Measurements from ENCODE around the gene CHCHD10. TPM values are rescaled to one million over a fixed set of nuclear protein-coding genes. Genes with fewer than 3 reads are reported as not detected.

Gene CHCHD10
- 425 TPM for polyA plus RNA-seq (2013, experiment 1 of 2)
- 448 TPM for polyA plus RNA-seq (2013, experiment 2 of 2)

GRCh38 chr22:23767673-23768548, at the start of gene CHCHD10:
Gene CHCHD10 (minus strand): TSS chr22:23767972. CDS start chr22:23767874, 98 bp downstream.
- Histone ChIP-seq H3K4ac (ENCODE audit: low read depth in 1 of 2, low read length in 2 of 2) (peak within 1 kb of the TSS; percentile 82 to 89), H3K27me3 (ENCODE audit: control insufficient read depth in 1 of 2, insufficient read depth in 1 of 2, low read length in 2 of 2) (peaks cover 0 to 4% of the 10 kb centered on the region in 2 experiments), H3K27ac (ENCODE audit: low read length, poor library complexity, severe bottlenecking) (no peak within 1 kb of the TSS), H3K4me2 (ENCODE audit: low read length, poor library complexity, severe bottlenecking) (peak within 1 kb of the TSS; percentile 87), H2AK5ac (ENCODE audit: low read length, severe bottlenecking) (peak within 1 kb of the TSS; percentile 44), H3K18ac (ENCODE audit: low read depth in 1 of 2, low read length in 2 of 2) (peak within 1 kb of the TSS; percentile 74 to 88), H3K14ac (ENCODE audit: low read length in 2 of 2) (peak within 1 kb of the TSS in 1 of 2 experiments; percentile 93), H2BK120ac (ENCODE audit: low read depth, low read length) (peak within 1 kb of the TSS; percentile 91), H3K4me3 (ENCODE audit: insufficient read depth in 1 of 2, low read depth in 1 of 2, low read length in 2 of 2) (peak within 1 kb of the TSS; percentile 61 to 78), H4K8ac (ENCODE audit: low read length) (peak within 1 kb of the TSS; percentile 96), H2BK12ac (ENCODE audit: low read length in 2 of 2) (peak within 1 kb of the TSS; percentile 37 to 90), H3K36me3 (ENCODE audit: control insufficient read depth in 1 of 2, insufficient read depth in 2 of 2, low read depth in 1 of 2, low read length in 2 of 2) (peaks cover 0 to 16% of the 10 kb centered on the region in 2 experiments), H2BK15ac (ENCODE audit: low read depth, poor library complexity, severe bottlenecking) (peak within 1 kb of the TSS; percentile 63), H3K9me3 (ENCODE audit: control insufficient read depth, low read length) (no peaks in the 10 kb centered on the region), H3K79me1 (replicated peaks; ENCODE audit: low read length, poor library complexity, severe bottlenecking) (peaks cover 3% of the 10 kb centered on the region), H3K23ac (ENCODE audit: low read length in 2 of 2) (peak within 1 kb of the TSS in 1 of 2 experiments; percentile 34), H2BK5ac (ENCODE audit: low read depth, low read length, poor library complexity, severe bottlenecking) (no peak within 1 kb of the TSS), H3K9ac (ENCODE audit: low read length) (peak within 1 kb of the TSS; percentile 86), H2AFZ (ENCODE audit: low read depth, low read length) (peak within 1 kb of the TSS; percentile 56), H4K91ac (ENCODE audit: low read length) (peak within 1 kb of the TSS; percentile 98), H3K4me1 (ENCODE audit: control insufficient read depth, insufficient read depth, low read depth, low read length) (peaks cover 41% of the 10 kb centered on the region)
- WGBS: under 1% methylated on average over 50 of the region's 63 CpGs
- DNase-seq: peak; percentile 88

GRCh38 chr22:23817146-23817545, 49.4 kb upstream of the CHCHD10 start:
- no peak for DNase-seq
- Histone ChIP-seq H3K36me3 (ENCODE audit: control insufficient read depth in 1 of 2, insufficient read depth in 2 of 2, low read depth in 1 of 2, low read length in 2 of 2) (peaks cover 55 to 77% of the 10 kb centered on the region in 2 experiments), H2BK12ac (ENCODE audit: low read length in 2 of 2) (no peak overlapping the region), H3K4me2 (ENCODE audit: low read length, poor library complexity, severe bottlenecking) (no peak overlapping the region), H4K8ac (ENCODE audit: low read length) (peak overlapping the region; percentile 6), H3K18ac (ENCODE audit: low read depth in 1 of 2, low read length in 2 of 2) (no peak overlapping the region), H3K9ac (ENCODE audit: low read length) (no peak overlapping the region), H3K4ac (ENCODE audit: low read depth in 1 of 2, low read length in 2 of 2) (no peak overlapping the region), H2BK5ac (ENCODE audit: low read depth, low read length, poor library complexity, severe bottlenecking) (no peak overlapping the region), H4K91ac (ENCODE audit: low read length) (no peak overlapping the region), H3K27me3 (ENCODE audit: control insufficient read depth in 1 of 2, insufficient read depth in 1 of 2, low read length in 2 of 2) (no peaks in the 10 kb centered on the region), H2BK15ac (ENCODE audit: low read depth, poor library complexity, severe bottlenecking) (no peak overlapping the region), H3K27ac (ENCODE audit: low read length, poor library complexity, severe bottlenecking) (no peak overlapping the region), H2BK120ac (ENCODE audit: low read depth, low read length) (no peak overlapping the region), H3K4me3 (ENCODE audit: insufficient read depth in 1 of 2, low read depth in 1 of 2, low read length in 2 of 2) (no peak overlapping the region), H3K9me3 (ENCODE audit: control insufficient read depth, low read length) (no peaks in the 10 kb centered on the region), H3K4me1 (ENCODE audit: control insufficient read depth, insufficient read depth, low read depth, low read length) (peaks cover 2% of the 10 kb centered on the region), H3K14ac (ENCODE audit: low read length in 2 of 2) (no peak overlapping the region), H3K23ac (ENCODE audit: low read length in 2 of 2) (no peak overlapping the region), H2AK5ac (ENCODE audit: low read length, severe bottlenecking) (no peak overlapping the region), H3K79me1 (replicated peaks; ENCODE audit: low read length, poor library complexity, severe bottlenecking) (peaks cover 19% of the 10 kb centered on the region), H2AFZ (ENCODE audit: low read depth, low read length) (no peak overlapping the region)
- WGBS: 90% methylated on average over 6 of the region's 6 CpGs

- H3K18ac ChIP-seq (ENCODE audit: low read depth in 1 of 2, low read length in 2 of 2): peak overlapping the region in 1 of 2 experiments; percentile 21
- no peak overlapping the region for H3K4ac ChIP-seq (ENCODE audit: low read depth in 1 of 2, low read length in 2 of 2)
- no peak for DNase-seq
- peaks cover 50 to 78% of the 10 kb centered on the region in 2 experiments for H3K36me3 ChIP-seq (ENCODE audit: control insufficient read depth in 1 of 2, insufficient read depth in 2 of 2, low read depth in 1 of 2, low read length in 2 of 2)
- H3K4me3 ChIP-seq (ENCODE audit: insufficient read depth in 1 of 2, low read depth in 1 of 2, low read length in 2 of 2): no peak overlapping the region
- H3K4me2 ChIP-seq (ENCODE audit: low read length, poor library complexity, severe bottlenecking): no peak overlapping the region
- H2BK5ac ChIP-seq (ENCODE audit: low read depth, low read length, poor library complexity, severe bottlenecking): no peak overlapping the region
- no peaks in the 10 kb centered on the region for H3K4me1 ChIP-seq (ENCODE audit: control insufficient read depth, insufficient read depth, low read depth, low read length)
- no peak overlapping the region for H3K9ac ChIP-seq (ENCODE audit: low read length)
- peak overlapping the region in 1 of 2 experiments; percentile 31 for H3K14ac ChIP-seq (ENCODE audit: low read length in 2 of 2)
- no peak overlapping the region for H4K8ac ChIP-seq (ENCODE audit: low read length)
- H4K91ac ChIP-seq (ENCODE audit: low read length): no peak overlapping the region
- H3K27ac ChIP-seq (ENCODE audit: low read length, poor library complexity, severe bottlenecking): no peak overlapping the region
- no peak overlapping the region for H2AK5ac ChIP-seq (ENCODE audit: low read length, severe bottlenecking)
- H3K23ac ChIP-seq (ENCODE audit: low read length in 2 of 2): no peak overlapping the region
- peak overlapping the region in 1 of 2 experiments; percentile 12 for H2BK12ac ChIP-seq (ENCODE audit: low read length in 2 of 2)
- peaks cover 16% of the 10 kb centered on the region for H3K79me1 ChIP-seq (replicated peaks; ENCODE audit: low read length, poor library complexity, severe bottlenecking)
- H2AFZ ChIP-seq (ENCODE audit: low read depth, low read length): no peak overlapping the region
- H3K27me3 ChIP-seq (ENCODE audit: control insufficient read depth in 1 of 2, insufficient read depth in 1 of 2, low read length in 2 of 2): no peaks in the 10 kb centered on the region
- no peak overlapping the region for H2BK15ac ChIP-seq (ENCODE audit: low read depth, poor library complexity, severe bottlenecking)
- no peaks in the 10 kb centered on the region for H3K9me3 ChIP-seq (ENCODE audit: control insufficient read depth, low read length)
- no peak overlapping the region for H2BK120ac ChIP-seq (ENCODE audit: low read depth, low read length)
- 95% methylated on average over 18 of the region's 18 CpGs for WGBS
Observed at GRCh38 chr22:23816156-23816976, 48.6 kb upstream of the CHCHD10 start.
